Panc1 (cell line): ENCODE measurements around the gene LMTK2. TPM values are rescaled to one million over a fixed set of nuclear protein-coding genes. Genes with fewer than 3 reads are reported as not detected.

Experiments used
- ATAC-seq: fragments of 200-7000 bp; cut with Tn5 transposase; 2 replicates; pipeline ENCODE4 v1.9.1; 2020; ENCODE audit warnings: mild to moderate bottlenecking, moderate library complexity
- BruUV-seq: library from RNA; stranded (reverse); fragments of 400-500 nt; replicated peaks from 2 replicates; lab custom pipeline; 2021; lab: Mats Ljungman, UMichigan
- CTCF ChIA-PET: fragments of 300-600 bp; sonication (Branson Sonifier 250); formaldehyde crosslinking; loops from one replicate; lab custom pipeline; 2022; ENCODE audit warnings: antibody characterized with exemption; lab: Charles Lee
- POLR2A ChIA-PET: fragments of 300-600 bp; sonication (Branson Sonifier 250); formaldehyde crosslinking; loops from one replicate; lab custom pipeline; 2022; ENCODE audit warnings: antibody characterized with exemption; lab: Charles Lee
- DNase-seq: peaks from one replicate; pipeline ENCODE4 v3.0.0-alpha.2; 2010; ENCODE audit warnings: low read depth, low spot score
- H3K27ac ChIP-seq: 2 replicates; pipeline ENCODE4 v1.5.1; 2011; ENCODE audit warnings: mild to moderate bottlenecking, low read length, inconsistent platforms
- H3K27me3 ChIP-seq: fragments of 200-500 bp; sonication (Bioruptor generic); 2 replicates; pipeline ENCODE4 v1.6.0; 2014; ENCODE audit warnings: low read length, inconsistent platforms; ENCODE audit not compliant: control insufficient read depth, insufficient read depth
- H3K36me3 ChIP-seq: fragments of 200-500 bp; sonication (Bioruptor generic); 2 replicates; pipeline ENCODE4 v1.5.1; 2014; ENCODE audit warnings: inconsistent platforms, mild to moderate bottlenecking, low read length, moderate library complexity; ENCODE audit not compliant: control insufficient read depth, insufficient read depth
- H3K4me1 ChIP-seq: 2 replicates; pipeline ENCODE4 v1.5.1; 2011; ENCODE audit warnings: inconsistent platforms, mild to moderate bottlenecking, low read length, moderate library complexity; ENCODE audit not compliant: control insufficient read depth, insufficient read depth
- H3K4me3 ChIP-seq, 2 experiments: 2 replicates each; pipeline ENCODE4 v1.5.1; 2011 to 2012; ENCODE audit warnings: low read depth in 2 of 2, low read length in 2 of 2, mild to moderate bottlenecking in 2 of 2, inconsistent platforms in 1 of 2, moderate library complexity in 1 of 2
- H3K9me3 ChIP-seq: fragments of 200-500 bp; sonication (Bioruptor generic); 2 replicates; pipeline ENCODE4 v1.5.1; 2014; ENCODE audit warnings: low read depth, mild to moderate bottlenecking, inconsistent platforms, low read length, moderate library complexity; ENCODE audit not compliant: control insufficient read depth, insufficient read depth
- POLR2AphosphoS5 ChIP-seq: IDR thresholded peaks from 2 replicates; pipeline ENCODE4 v1.6.1; 2012; ENCODE audit warnings: mild to moderate bottlenecking, low read depth, low read length, moderate library complexity
- REST ChIP-seq, 2 experiments: IDR thresholded peaks; 2 replicates each; pipeline ENCODE4 v1.6.1; 2011 to 2012; ENCODE audit warnings: low read depth in 2 of 2, control low read depth in 1 of 2, low read length in 1 of 2, mild to moderate bottlenecking in 1 of 2, moderate library complexity in 1 of 2; ENCODE audit not compliant: insufficient read depth in 1 of 2
- SIN3A ChIP-seq: IDR thresholded peaks from 2 replicates; pipeline ENCODE4 v1.6.1; 2012; ENCODE audit warnings: low read depth, mild to moderate bottlenecking, low read length, moderate library complexity, borderline replicate concordance; ENCODE audit not compliant: insufficient read depth
- TCF7L2 ChIP-seq: IDR thresholded peaks from 2 replicates; pipeline ENCODE4 v1.6.1; 2011; ENCODE audit warnings: mild to moderate bottlenecking, low read depth, low read length, inconsistent platforms
- in situ Hi-C: cut with HindIII; loops from 2 replicates; pipeline ENCODE4 v1.10.0; 2016; ENCODE audit warnings: low sequenced_read_pairs, low pct_unique_long_range_greater_than_20kb
- intact Hi-C: fragments of 100-400 bp; cut with micrococcal nuclease; formaldehyde crosslinking; loops from one replicate; pipeline ENCODE4 v1.10.0; 2022; ENCODE audit not compliant: unreplicated experiment
- total RNA-seq: library from RNA; stranded (reverse); gene quantifications from one replicate; pipeline ENCODE4 v1.2.1, GENCODE V29; 2021; ENCODE audit not compliant: unreplicated experiment
- TF ChIP-seq, protein P1 (sequence below): fragments of 450-650 bp; IDR thresholded peaks from 2 replicates; pipeline ENCODE4 v1.5.1; 2017; ENCODE audit warnings: mild to moderate bottlenecking

Gene LMTK2
- total RNA-seq, 1 experiment from 2014 or later: 25.4 TPM

- TF ChIP-seq SIN3A: no peak
- no peak for TF ChIP-seq POLR2AphosphoS5
- H3K4me3 ChIP-seq: no peak overlapping the region
- in situ Hi-C loops: no loop called here
- H3K9me3 ChIP-seq: no peaks in the 10 kb centered on the region
- H3K27ac ChIP-seq: no peak overlapping the region
- ChIA-PET POLR2A (no interaction called here), CTCF (no interaction called here)
- ATAC-seq: no peak
- no TSS peak for BruUV-seq
- intact Hi-C loops: loop anchor here (10.0 kb wide), 1 partner anchor 212 kb away; no protein-coding TSS in a partner anchor
- no peaks in the 10 kb centered on the region for H3K4me1 ChIP-seq
- no peak for DNase-seq
- no peaks in the 10 kb centered on the region for H3K27me3 ChIP-seq
- no peaks in the 10 kb centered on the region for H3K36me3 ChIP-seq
These were observed 129.9 kb downstream of the LMTK2 start for GRCh38 chr7:98236355-98237185.

DNA sequence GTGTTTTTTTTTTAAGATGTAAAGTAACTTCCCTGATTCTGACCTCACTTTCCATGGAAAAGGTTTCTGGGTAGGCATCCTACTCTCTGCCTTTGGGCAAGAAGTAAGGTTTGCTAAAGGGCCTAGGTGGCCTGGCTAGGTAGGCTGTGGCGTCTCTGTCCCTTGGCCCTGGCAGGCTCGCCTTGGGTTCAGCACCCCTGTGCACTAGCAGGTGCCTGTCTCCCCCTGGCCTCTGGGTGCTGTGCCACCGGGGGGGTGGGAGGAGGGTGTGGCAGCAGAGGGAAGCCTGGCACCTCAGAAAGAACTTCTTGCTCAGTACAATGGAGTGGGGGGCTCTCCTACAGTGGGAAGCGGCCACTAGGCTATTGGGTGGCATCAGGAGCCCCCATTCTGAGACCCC is 131.4 kb downstream of the LMTK2 start:
- ChIA-PET POLR2A (no interaction called here), CTCF (no interaction called here)
- H3K36me3 ChIP-seq: no peaks in the 10 kb centered on the region
- H3K27me3 ChIP-seq: no peaks in the 10 kb centered on the region
- H3K4me3 ChIP-seq: no peak overlapping the region
- no TSS peak for BruUV-seq
- TF ChIP-seq REST (IDR thresholded peaks at IDR 0.05; ENCODE audit: insufficient read depth in 1 of 2, low read depth in 2 of 2, low read length in 1 of 2) (no peak), SIN3A (no peak), TCF7L2 (no peak), POLR2AphosphoS5 (no peak)
- TF ChIP-seq, protein P1, sequence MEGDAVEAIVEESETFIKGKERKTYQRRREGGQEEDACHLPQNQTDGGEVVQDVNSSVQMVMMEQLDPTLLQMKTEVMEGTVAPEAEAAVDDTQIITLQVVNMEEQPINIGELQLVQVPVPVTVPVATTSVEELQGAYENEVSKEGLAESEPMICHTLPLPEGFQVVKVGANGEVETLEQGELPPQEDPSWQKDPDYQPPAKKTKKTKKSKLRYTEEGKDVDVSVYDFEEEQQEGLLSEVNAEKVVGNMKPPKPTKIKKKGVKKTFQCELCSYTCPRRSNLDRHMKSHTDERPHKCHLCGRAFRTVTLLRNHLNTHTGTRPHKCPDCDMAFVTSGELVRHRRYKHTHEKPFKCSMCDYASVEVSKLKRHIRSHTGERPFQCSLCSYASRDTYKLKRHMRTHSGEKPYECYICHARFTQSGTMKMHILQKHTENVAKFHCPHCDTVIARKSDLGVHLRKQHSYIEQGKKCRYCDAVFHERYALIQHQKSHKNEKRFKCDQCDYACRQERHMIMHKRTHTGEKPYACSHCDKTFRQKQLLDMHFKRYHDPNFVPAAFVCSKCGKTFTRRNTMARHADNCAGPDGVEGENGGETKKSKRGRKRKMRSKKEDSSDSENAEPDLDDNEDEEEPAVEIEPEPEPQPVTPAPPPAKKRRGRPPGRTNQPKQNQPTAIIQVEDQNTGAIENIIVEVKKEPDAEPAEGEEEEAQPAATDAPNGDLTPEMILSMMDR: no peak
- H3K9me3 ChIP-seq: no peaks in the 10 kb centered on the region
- DNase-seq (no peak), ATAC-seq (no peak)
- intact Hi-C loops: loop anchor here (10.0 kb wide), 1 partner anchor 213 kb away; no protein-coding TSS in a partner anchor
- in situ Hi-C loops: no loop called here
- H3K4me1 ChIP-seq: no peaks in the 10 kb centered on the region
- no peak overlapping the region for H3K27ac ChIP-seq

GRCh38 chr7:98238976-98239375 is 132.3 kb downstream of the LMTK2 start:
- ATAC-seq (no peak), DNase-seq (no peak)
- no peaks in the 10 kb centered on the region for H3K27me3 ChIP-seq
- TF ChIP-seq SIN3A (no peak), TCF7L2 (no peak), REST (IDR thresholded peaks at IDR 0.05; ENCODE audit: insufficient read depth in 1 of 2, low read depth in 2 of 2, low read length in 1 of 2) (no peak), POLR2AphosphoS5 (no peak)
- TF ChIP-seq, protein P1: no peak
- H3K36me3 ChIP-seq: no peaks in the 10 kb centered on the region
- intact Hi-C loops (loop anchor here (10.0 kb wide), 1 partner anchor 214 kb away; no protein-coding TSS in a partner anchor), in situ Hi-C loops (no loop called here)
- no peaks in the 10 kb centered on the region for H3K9me3 ChIP-seq
- no peak overlapping the region for H3K27ac ChIP-seq
- BruUV-seq: no TSS peak
- POLR2A ChIA-PET: no interaction called here
- CTCF ChIA-PET: interaction anchor here (0.6 kb wide), 1 partner anchor 10 kb away, joined by 11 read pairs; no protein-coding TSS in a partner anchor
- no peak overlapping the region for H3K4me3 ChIP-seq
- no peaks in the 10 kb centered on the region for H3K4me1 ChIP-seq
